ENCODE data around the gene PRDM2.
"Not testable (repeated sequence)": the region's sequence is repeated elsewhere in the genome, so short reads cannot be mapped to it uniquely, and the experiment has no call there.

The PRDM2 gene, protein sequence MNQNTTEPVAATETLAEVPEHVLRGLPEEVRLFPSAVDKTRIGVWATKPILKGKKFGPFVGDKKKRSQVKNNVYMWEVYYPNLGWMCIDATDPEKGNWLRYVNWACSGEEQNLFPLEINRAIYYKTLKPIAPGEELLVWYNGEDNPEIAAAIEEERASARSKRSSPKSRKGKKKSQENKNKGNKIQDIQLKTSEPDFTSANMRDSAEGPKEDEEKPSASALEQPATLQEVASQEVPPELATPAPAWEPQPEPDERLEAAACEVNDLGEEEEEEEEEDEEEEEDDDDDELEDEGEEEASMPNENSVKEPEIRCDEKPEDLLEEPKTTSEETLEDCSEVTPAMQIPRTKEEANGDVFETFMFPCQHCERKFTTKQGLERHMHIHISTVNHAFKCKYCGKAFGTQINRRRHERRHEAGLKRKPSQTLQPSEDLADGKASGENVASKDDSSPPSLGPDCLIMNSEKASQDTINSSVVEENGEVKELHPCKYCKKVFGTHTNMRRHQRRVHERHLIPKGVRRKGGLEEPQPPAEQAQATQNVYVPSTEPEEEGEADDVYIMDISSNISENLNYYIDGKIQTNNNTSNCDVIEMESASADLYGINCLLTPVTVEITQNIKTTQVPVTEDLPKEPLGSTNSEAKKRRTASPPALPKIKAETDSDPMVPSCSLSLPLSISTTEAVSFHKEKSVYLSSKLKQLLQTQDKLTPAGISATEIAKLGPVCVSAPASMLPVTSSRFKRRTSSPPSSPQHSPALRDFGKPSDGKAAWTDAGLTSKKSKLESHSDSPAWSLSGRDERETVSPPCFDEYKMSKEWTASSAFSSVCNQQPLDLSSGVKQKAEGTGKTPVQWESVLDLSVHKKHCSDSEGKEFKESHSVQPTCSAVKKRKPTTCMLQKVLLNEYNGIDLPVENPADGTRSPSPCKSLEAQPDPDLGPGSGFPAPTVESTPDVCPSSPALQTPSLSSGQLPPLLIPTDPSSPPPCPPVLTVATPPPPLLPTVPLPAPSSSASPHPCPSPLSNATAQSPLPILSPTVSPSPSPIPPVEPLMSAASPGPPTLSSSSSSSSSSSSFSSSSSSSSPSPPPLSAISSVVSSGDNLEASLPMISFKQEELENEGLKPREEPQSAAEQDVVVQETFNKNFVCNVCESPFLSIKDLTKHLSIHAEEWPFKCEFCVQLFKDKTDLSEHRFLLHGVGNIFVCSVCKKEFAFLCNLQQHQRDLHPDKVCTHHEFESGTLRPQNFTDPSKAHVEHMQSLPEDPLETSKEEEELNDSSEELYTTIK (N-terminal part only)

DNA sequence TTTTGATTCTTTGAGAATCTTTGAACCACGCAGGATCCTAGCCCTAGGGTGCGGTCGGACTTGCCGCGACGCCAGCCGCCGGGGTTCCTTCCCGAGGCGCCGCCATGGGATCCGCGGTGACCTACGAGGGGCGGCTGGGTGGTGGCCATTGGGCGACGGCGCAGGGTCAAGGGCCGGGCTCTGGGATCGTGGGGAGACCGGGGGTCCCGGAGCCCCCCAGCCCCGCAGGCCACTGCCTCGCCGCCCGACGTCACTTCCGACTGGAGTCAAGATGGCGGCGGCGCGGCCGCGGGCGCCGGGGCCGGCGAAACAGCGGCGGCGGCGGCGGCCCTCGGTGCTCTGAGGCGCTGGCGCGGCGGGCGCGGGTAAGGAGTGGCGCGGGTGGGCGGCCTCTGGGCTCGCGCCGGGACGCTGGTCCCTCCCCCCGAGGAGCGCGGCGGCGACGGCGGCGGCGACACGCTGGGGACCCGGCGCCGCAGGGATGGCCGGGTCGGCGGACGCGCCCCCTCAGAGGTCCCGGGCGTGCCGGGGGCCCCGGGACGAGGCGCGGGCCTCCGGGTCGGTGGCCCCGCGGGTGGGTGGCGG is at the start of gene PRDM2:
Gene PRDM2 (plus strand): TSS at position 253 of the 585 bp plus-strand sequence. CDS start 15,418 bp downstream, outside the sequence.
- peak; percentile 53 for DNase-seq

DNA sequence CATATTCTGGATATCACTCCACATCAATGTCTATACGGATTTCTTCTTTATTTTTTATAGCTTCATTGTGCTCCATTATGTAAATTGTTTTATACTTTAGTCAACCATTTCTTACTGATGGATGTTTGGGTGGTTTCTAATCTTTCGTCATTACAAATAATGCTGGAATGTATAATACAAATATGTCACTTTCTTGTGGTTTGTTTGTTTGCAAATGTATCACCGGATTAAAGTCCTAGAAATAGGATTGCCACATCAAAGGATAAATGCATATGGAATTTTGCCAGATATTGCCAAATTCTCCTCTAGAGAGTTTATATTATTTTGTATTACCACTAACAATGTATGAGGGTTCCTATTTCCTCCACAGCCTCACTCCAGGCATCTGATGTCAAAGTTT is 48.7 kb upstream of the PRDM2 start:
- no peak for DNase-seq

GRCh38 chr1:13652238-13652637 is 47.8 kb upstream of the PRDM2 start:
- DNase-seq, result no peak

DNA sequence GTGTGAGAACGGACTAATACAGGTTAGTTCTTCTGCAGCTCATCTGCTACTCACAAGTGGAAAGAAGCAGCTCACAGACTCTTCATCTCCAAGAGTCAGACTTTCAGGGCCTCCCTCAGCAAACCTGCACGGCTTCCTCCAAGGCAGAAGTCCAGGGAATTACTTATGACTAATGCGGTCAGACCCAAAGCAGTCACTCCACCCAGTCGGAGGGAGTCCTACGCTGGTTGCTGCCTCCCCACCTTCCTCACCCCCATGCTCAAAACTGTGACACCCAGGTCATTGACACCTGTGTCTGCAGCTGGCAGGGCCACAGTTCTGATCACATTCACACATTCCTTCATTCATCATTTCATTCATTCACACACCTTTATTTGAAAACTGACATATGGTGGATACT is 38.4 kb upstream of the PRDM2 start:
- no peak for DNase-seq

GRCh38 chr1:13662493-13662892 is 37.5 kb upstream of the PRDM2 start:
- DNase-seq, result peak; percentile 25

DNA sequence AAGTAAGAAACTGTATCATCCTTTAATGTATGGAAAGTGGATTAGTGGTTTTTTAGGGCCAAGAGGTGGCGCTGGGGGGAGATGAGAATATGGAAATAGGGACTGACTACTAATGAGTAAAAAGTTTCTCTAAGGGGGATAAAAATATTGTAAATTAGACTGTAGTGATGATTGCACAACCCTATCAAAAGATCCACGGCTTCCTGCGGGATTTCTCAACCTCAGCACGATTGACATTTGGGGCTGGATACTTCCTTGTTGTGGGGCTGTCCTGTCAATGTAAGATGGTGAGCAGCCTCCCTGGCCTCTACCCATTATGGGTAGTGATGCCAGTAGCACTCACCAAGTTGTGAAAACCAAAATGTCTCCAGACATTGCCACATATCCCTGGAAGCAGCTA is 36.0 kb upstream of the PRDM2 start:
- DNase-seq, result peak; percentile 49

GRCh38 chr1:13664451-13664850 is 35.5 kb upstream of the PRDM2 start:
- DNase-seq, result no peak

DNA sequence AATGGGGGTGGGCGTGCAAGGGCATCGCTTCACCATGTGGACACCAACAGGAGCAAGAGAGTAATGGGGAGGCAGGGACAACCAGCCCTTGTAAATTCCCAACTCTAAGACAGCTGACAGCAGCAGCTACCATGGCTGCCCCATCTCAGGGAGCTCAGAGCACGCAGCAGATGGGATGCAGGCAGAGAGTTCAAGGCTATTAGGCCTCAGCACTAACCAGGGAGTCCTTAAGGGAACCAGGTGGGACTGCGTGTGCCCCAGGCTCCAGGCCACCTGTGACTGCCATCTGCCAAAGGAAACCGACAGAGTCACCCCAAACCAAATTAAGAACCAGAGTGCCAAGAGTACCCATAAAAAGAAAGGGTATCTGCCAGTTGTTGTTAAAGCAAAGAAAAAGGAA is 33.7 kb upstream of the PRDM2 start:
- no peak for DNase-seq

DNA sequence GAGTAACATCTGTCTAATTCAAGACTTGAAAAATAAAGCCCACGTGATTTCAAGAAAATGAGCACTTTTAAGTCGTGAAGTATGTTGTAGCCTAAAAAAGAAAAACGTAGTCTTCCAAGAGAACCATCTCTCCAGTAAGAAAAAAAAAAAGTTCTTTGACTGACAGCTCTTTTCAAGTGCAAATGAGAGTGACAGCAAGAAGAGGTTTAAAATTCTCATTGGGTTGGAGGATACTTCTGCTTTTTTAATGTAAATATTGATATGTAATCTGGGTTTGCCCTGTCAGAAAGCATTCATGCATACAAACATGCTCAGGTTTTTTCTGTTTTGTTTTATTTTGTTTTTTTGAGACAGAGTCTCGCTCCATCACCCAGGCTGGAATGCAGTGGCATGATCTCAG is 32.3 kb upstream of the PRDM2 start:
- no peak for DNase-seq

GRCh38 chr1:13674377-13674776 is 25.6 kb upstream of the PRDM2 start:
- DNase-seq, result no peak

DNA sequence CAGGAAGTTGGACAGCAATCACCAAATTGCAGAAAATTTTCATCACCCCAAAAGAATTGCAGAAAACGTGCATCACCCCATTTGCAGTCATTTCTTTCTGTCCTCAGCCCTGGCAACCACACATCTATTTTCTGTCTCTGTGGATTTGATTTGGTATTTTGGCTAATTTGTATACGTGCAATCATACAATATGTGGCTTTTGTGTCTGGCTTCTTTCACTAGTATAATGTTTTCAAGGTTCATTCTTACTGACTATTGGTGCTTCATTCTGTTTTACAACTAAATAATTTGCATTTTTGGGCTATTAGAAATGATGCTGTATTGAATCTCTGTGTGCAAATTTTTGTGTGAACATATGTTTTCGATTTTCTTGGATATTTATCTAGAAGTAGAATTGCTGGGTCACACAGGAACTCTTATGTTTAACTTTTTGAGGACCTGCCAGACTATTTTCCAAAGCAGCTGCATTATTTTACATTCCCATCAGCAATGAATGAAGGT is 24.8 kb upstream of the PRDM2 start:
- DNase-seq, result no peak

- DNase-seq, result no peak
These were observed 22.1 kb upstream of the PRDM2 start for GRCh38 chr1:13677896-13678295.

DNA sequence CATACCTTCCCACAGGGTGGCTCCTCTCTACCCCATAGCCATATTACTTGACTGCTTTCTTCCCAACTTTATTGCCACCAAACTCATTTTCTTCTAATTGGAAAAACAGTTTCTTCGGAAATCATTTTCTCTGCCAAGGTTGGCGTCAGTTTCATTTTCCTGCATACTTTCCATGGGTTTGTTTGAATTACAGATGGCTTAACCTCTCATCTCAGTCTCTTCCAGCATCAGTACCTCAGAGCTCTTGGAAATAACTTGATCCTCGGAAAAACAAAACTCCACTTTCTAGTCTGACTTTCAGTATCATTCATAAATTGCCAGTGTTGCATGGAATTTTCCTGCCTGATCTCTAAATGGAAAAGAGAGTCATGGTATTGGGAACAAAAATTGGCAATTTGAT is 20.3 kb upstream of the PRDM2 start:
- DNase-seq, result no peak

- DNase-seq, result not testable (repeated sequence)
These were observed 19.4 kb upstream of the PRDM2 start for GRCh38 chr1:13680609-13681008.

DNA sequence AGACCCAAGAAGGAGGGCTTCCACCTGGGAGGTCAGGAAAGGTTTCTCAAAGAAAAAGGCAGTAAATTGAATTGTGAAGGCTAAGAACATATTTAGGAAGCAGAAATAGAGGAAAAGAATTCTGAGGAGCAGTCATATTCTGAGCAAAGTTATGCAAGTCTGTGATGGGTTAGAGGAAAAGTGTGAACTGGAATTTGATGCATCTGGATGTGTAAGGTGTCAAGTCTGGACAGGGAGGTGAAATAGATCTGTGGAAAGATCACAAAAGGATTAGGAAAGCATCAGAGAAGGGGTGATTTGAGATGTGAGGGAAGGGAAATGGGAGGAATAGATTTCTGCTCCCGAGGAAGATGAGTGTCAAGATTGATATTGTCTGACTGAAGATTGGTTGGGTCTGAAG is 18.1 kb upstream of the PRDM2 start:
- DNase-seq, result no peak

DNA sequence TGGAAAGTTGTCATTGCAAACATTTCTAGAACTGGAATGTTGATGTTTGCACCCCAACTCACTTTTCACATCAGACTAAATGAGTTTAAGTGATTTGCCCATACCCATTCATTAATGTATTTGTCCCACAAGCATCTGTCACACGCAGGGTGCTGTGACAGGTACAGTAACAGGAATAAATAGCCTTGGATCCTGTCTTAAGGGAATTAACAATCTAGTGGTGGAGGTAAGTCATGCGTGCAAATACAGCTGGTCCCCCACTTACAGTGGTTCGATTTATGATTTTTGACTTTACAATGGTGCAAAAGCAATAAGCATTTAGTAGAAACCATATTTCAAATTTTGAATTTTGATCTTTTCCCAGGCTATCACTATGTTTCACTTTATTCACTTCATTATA is 17.5 kb upstream of the PRDM2 start:
- DNase-seq, result no peak

DNA sequence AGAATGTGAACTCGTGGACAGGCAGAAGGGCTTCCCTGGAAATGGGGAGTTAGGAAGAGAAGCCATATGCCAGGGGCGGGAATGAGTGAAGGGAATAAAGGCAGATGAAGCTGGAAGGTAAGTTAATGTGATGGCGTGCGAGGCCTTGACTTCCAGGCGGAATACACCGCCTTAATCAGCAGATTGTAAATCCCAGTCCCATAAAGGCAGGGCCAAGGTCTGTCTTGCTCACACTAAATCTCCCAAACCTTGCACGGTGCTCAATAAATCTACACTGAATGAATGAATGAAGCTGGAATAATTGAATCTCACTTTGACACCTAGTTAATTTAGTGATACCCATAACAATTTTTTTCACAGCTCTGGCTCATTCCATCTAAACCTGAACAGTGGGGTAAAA is 16.8 kb upstream of the PRDM2 start:
- no peak for DNase-seq

- DNase-seq, result no peak
These were observed 12.8 kb upstream of the PRDM2 start for GRCh38 chr1:13687151-13687715.

DNA sequence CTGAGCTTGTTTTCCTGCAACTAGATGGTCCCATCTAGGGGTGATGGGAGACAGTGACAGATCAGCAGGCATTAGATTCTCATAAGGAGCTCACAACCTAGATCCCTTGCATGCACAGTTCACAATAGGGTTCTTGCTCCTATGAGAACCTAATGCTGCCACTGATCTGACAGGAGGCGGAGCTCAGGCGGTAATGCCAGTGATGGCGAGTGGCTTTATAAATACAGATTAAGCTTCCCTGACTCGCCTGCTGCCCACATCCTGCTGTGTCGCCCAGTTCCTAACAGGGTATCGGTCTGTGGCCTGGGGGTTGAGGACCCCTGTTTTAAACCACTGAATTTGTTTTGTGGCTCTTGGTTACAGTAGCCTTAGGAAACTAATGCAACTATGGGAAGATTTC is 6.9 kb upstream of the PRDM2 start:
- not testable (repeated sequence) for DNase-seq

DNA sequence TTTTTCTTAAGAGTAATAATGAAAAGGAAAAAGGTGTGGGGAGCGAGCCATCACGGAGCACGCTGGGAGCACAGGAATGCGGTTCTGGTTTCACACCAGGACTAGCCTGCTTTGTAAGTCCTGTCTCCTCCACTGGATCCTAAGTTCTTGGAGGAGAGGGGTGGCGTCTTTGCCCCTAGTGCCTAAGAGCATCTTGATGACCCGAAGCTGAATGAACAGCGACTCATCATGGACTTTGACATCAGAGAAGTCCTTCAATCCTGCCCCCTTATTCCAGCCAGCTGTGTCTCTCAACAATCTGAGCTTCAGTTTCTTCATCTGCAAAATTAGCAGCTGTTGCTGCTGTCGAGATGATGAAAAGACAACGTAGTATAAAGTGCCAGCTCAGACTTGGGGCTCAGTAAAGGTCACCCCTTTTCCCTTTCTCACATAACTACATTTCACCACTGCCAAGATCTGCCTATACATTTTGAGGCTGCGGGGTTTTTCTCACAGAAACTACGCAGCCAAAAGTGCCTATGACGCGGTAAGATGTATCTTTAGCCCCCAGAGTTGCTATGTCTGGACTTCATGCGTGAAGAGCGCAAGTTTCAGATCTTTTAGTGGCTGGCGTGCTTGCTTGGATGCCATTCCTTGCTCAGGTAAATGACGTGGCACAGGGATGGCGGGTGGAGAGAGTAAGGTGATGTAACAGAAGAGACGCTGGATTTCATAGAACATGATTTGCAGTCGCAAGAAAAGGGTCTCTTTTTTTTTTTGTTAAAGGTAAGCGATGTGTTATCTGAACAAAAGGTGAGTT is 4.9 kb upstream of the PRDM2 start:
- no peak for DNase-seq

DNA sequence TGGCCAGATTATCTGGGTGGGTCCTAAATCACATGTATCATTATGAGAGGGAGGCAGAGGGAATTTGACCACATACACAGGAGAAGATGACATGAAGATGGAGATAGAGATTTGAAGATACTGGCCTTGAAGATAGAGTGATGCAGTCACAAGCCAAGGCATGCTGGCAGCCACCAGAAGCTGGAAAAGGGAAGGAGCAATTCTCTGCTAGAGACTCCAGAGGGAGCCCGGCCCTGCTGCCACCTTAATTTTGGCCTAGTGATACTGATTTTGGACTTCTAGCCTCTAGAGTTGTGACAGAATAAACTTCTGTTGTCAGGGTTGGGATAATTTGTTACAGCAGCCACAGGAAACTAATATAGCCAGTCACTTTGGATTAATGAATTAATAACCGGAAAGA is 2.2 kb upstream of the PRDM2 start:
- DNase-seq, result peak; percentile 9

Data from inflammatory macrophage treated with lipopolysaccharide for 4 hours (primary cell).